GM12874 (cell line): ENCODE data around the gene ACSF2.

ENCODE experiments used
- TF ChIP-seq, protein P1 (sequence below): IDR thresholded peaks from 2 replicates; pipeline ENCODE4 v1.5.1; 2011; ENCODE audit warnings: low read depth, mild to moderate bottlenecking, control low read depth, low read length, moderate library complexity; ENCODE audit not compliant: insufficient read depth

Gene ACSF2

DNA sequence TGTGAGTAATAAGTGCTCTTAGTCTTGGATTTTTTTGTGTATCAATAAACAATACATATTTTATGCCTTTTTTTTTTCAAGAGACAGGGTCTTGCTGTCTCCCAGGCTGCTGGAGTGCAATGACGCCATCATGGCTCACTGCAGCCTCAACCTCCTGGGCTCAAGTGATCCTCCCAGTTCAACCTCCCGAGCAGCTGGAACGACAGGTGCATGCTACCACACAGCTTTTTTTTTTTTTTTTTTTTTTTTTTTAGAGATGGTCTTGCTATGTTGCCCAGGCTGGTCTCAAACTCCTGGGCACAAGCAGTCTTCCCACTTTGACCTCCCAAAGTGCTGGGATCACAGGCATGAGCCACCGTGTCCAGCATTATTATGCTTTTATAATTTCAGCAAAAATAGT is 13.0 kb downstream of the ACSF2 start:
- TF ChIP-seq, protein P1, sequence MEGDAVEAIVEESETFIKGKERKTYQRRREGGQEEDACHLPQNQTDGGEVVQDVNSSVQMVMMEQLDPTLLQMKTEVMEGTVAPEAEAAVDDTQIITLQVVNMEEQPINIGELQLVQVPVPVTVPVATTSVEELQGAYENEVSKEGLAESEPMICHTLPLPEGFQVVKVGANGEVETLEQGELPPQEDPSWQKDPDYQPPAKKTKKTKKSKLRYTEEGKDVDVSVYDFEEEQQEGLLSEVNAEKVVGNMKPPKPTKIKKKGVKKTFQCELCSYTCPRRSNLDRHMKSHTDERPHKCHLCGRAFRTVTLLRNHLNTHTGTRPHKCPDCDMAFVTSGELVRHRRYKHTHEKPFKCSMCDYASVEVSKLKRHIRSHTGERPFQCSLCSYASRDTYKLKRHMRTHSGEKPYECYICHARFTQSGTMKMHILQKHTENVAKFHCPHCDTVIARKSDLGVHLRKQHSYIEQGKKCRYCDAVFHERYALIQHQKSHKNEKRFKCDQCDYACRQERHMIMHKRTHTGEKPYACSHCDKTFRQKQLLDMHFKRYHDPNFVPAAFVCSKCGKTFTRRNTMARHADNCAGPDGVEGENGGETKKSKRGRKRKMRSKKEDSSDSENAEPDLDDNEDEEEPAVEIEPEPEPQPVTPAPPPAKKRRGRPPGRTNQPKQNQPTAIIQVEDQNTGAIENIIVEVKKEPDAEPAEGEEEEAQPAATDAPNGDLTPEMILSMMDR, result no peak

DNA sequence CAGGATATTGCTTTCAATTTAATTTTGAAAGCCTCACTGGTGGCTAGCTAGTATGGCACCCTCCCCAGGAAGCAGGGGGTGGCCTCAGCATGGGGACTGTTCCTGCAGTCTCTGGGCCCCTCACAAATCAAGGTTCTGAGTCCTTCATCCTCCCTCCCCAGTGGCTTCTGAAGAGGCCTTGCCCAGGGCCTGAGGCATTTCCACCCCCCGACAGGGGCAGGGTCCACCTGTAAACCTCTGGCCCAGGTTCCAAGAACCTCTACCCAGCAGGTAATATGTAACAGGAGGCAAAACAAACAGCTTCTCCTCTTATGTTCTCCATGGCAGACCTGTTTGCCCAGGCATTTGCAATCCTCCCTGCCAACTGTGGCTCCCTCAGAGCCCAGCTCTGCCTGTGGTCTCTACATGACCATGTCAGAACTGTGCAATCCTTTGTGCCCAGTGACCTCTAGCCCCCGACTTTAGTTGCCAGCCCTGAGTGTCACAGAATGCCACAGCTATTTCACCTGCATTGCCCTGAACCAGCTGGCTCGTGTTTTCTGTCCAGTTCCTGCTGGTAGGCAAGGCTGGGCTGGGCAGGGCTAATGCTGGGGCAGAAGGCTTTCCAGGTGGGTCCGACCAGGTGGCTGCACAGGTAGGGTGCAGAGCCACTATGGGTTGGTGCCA is 14.3 kb downstream of the ACSF2 start:
- TF ChIP-seq, protein P1, result no peak

DNA sequence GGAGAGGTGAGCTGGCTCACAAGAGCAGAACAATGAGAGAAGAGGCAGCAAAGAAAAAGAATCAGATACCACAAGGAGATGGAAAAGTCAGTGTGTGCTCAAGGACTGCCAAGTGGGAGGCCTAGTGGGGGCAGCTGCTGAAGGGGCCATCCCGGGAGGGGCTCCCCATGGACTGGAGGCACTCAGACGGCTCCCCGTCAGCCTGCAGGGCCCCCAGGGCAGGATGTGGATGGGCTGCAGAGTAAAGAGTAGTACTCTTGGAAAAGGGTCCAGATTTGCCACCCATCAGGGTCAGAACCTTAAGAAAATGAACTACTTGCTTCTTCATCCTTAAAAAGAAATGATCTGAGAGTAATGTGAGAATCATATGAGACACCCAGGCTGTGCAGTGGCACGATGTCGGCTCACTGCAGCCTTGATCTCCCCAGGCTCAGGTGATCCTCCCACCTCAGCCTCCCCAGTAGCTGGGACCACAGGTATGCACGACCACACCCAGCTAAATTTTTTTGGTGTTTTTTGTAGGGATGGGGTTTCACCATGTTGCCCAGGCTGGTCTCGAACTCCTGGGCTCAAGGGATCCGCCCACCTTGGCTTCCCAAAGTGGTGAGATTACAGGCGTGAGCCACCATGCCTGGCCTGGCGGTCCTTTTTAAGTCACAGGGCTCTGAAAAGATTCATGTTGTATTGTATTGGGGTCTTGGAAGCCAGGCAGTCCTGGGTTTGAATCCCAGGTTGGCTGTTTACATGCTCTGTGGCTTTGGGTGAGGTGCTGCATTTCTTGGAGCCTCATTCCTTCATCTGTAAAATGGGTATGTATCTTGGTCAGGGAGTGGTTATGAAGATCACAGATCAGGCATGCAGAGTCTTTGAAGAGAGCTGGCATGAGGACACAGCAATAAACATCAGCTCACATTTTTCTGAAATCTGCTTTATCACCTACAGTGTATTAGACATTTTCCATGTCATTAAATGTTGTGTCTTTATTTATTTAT is 15.1 kb downstream of the ACSF2 start:
- TF ChIP-seq, protein P1, result no peak

DNA sequence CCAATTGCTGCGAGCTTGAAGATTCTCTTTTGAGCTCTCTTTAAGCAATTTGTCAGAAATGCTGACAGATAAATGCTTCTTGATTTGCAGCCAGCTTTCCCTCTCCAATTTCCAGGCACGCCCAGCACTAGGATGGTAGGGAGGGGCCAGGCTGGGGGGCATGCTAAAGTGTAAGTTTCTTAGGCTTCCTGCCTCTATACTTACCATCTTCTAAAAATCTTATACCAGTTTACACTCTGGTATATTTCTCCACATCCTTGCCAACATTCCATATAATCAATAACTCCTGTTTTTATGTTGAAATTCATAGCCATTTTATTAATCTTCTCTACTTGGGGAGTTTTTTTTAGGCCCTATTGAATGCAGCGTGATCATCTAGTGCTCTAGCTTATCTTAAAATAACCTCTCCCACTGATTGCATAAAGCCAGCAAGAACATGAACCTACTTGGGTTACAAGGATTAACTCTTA is 17.5 kb downstream of the ACSF2 start:
- TF ChIP-seq, protein P1, result no peak

DNA sequence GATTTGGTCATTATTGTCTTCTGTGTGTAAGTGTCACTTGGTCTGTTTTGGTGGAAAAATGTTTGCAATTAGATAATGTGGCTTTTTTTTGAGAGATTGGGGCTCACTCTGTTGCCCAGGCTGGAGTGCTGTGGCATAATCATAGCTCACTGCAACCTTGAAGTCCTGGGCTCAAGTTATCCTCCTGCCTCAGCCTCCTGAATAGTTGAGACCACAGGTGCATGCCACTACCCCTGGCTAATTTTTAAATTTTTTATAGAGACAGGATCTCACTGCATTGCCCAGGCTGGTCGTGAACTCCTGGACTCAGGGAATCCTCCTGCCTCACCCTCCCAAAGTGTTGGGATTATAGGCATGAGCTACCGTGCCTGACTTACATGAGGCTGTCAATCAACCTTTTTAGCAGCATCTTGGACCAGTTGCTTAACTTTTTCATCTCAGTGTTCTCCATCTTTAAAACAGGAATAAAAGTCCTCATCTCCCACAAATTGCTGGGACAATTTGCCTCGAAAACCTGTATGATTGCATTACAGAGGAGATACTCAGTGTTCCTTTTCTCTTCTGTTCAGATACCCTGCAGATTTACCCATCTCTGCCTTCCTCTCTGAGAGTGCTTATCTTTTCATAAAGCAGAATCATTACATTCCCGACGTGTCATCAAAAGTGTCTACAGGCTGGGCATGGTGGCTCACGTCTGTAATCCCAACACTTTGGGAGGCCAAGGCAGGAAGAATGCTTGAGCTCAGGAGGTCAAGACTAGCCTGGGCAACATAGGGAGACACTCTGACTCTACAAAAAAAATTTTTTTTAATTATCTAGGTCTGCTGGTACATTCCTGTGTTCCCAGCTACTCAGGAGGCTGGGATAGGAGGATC is 19.1 kb downstream of the ACSF2 start:
- TF ChIP-seq, protein P1, result no peak

DNA sequence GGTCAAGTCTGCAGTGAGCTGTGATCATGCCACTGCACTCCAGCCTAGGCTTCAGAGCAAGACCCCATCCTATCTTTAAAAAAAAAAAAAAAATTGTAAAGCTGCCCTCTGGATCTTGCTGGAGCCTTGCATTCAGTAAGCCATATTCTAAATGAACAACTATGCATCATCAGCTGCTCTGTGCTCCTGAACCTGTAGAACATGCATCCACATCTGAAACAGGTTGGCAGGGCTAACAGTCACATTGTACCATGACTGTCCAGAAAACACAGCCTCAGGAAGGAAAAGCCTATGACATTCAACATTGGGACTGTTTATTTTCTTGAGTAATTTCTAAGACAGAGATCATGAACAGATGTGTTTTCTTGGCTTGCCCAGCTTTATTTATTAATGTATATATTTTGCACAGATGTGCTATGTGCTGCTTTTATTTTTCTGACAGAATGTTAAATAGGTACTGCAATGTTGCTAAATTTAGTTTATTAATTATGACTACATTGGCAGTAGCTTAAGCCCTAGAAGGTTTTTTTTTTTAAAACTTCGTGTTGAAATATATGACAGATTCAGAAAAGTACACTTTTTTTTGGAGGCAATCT is 19.8 kb downstream of the ACSF2 start:
- TF ChIP-seq, protein P1, result no peak
